G401.6 (cell line): Measurements from ENCODE around the gene MVK.

Source experiments
- FAIRE-seq: peaks from 2 replicates; lab custom pipeline; 2012; peaks lifted over from hg19 to GRCh38; lab: Jason Lieb, UNC

The MVK gene

DNA sequence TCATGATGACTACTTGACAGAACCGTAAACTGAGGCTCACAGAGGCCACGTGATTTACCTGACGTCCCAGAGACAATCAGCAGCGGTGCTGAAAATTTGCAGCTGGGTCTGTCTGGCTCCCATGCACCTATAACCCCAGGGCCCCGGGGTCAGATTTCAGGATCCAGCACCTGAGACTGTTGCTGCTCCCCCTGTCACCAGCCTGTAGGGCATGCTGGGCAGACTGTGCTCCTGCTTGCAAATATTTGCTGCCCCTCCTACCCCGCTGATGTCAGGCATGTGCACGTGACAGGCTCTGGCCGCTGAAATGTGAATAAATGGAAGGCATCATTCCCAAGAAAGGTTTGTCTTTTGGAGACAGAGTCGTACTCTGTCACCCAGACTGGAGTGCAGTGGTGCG is 6.3 kb upstream of the MVK start:
- FAIRE-seq = no peak

GRCh38 chr12:109567967-109568366 is 5.6 kb upstream of the MVK start:
- no peak for FAIRE-seq

DNA sequence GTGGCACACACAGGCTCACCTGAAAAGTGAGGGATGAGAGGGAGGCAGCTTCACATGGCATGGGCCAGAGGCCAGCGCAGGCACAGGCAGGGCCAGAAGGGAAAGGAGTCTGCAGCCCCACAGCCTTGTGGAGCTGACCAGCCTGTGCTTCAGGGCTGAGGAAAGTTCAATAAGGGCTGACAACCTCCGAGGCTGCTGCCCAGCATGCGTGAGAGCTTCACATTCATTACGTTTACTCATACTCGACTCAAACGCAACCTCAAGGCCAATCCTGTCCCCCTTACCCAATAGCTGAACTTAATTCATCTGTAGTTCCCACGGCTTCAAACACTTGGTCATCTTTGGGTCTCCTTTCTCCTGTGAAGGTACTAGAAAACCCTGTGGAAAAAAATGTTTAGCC is 5.1 kb upstream of the MVK start:
- no peak for FAIRE-seq

DNA sequence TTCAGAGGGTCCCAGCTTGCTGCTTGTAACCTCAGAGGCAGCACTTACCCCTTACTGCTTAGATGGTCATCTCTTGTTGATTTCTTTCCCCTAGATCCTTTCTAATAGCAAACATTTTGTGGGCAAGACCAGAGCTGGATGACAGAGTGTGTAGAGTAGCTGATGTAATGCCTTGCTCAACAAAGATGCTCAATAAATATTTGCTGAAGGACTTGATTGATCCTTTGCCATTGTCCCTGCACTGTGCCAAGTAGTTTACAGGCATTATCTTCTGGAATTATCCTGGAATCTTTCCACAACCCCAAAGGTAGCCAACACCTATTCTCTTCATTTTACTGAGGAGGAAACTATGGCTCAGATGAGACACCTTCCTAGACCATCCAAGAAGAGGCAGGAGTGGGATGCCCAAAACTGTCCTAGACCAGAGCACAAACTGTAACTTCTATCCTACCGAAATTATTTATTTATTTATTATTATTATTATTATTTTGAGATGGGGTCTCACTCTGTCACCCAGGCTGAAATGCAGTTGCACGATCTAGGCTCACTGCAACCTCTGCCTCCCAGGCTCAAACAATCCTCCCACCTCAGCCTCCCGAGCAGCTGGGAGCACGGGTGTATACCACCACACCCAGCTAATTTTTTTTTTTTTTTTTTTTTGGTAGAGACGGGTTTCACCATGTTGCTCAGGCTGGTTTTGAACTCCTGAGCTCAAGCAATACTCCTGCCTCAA is 1.7 kb upstream of the MVK start:
- FAIRE-seq = no peak

- FAIRE-seq = no peak
These were observed 1.1 kb upstream of the MVK start for GRCh38 chr12:109572506-109572845.

- no peak for FAIRE-seq
These were observed 285 bp downstream of the MVK start for GRCh38 chr12:109573914-109574244.

DNA sequence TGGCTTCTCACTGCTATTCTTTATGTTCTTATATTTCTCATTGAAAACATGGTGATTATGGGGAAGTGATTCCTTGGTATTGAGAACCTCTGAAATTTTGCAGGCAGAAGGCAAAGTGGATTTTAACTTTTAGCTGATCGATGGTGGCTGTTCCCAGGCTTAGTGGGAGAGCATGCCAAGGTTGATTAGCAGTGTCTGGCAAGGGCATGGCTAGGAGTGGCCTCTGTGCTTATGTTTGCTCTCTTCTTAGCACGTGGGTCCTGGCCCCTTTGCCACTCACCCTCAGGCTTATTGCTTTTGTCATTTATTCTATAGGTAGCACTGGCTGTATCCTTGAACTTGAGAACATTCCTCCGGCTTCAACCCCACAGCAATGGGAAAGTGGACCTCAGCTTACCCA is 2.1 kb downstream of the MVK start:
- no peak for FAIRE-seq

DNA sequence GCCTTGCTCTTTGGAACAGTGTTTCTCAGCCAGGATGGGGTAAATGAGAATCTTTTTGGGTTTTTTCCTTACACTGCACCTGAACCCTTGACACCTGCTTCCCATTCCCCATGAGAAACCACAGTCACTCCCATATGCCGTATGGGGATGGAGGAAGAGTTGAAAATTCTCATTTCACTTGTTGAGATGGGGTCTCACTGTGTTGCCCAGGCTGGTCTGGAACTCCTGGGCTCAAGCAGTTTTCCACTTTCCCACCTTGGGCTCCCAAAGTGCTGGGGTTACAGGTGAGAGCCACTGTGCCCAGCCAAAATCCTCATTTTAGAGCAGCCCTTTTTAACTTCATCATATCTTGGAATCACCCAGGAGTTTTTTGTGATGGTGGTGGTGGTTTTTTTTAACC is 3.7 kb downstream of the MVK start:
- no peak for FAIRE-seq

- no peak for FAIRE-seq
These were observed 4.8 kb downstream of the MVK start for GRCh38 chr12:109578330-109578927.

DNA sequence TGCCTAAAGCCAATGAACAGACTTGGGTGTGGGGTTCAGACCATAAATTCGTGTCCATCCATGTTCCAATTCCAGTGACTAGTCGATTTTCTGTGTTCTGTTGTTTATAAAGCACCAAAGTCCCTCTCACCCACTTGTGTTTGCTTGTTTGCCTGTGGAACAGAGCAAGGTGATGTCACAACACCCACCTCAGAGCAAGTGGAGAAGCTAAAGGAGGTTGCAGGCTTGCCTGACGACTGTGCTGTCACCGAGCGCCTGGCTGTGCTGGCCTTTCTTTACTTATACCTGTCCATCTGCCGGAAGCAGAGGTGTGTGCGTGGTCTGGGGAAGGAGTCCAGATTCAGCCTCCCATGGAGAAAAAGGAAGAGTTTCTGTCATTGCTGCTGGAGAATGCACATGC is 6.0 kb downstream of the MVK start:
- no peak for FAIRE-seq

- no peak for FAIRE-seq
These were observed 6.7 kb downstream of the MVK start for GRCh38 chr12:109580272-109580671.

GRCh38 chr12:109580684-109581333 is 7.2 kb downstream of the MVK start:
- FAIRE-seq = no peak

- FAIRE-seq = no peak
These were observed 7.7 kb downstream of the MVK start for GRCh38 chr12:109581334-109581691.

DNA sequence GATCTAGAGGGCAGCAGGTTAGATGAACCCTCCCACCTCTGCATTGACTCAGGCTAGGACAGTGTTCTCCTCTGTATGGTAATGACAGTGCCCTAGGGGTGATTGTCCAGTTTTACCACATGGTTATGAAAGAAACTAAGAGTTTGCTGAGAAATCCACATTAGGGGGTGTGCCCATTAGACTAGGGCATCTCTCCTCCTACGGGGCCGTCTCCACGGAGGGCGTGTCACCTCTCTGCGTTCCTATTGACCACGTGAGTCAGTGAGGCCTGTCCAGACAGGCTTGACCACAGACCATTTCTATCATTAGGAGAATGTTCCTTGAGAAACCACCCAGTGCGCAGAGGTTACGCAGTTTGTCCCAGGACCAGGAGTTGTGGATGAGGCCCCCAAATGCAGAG is 8.3 kb downstream of the MVK start:
- FAIRE-seq = no peak

- FAIRE-seq = no peak
These were observed 9.0 kb downstream of the MVK start for GRCh38 chr12:109582636-109583035.

- no peak for FAIRE-seq
These were observed 10.1 kb downstream of the MVK start for GRCh38 chr12:109583733-109584132.

DNA sequence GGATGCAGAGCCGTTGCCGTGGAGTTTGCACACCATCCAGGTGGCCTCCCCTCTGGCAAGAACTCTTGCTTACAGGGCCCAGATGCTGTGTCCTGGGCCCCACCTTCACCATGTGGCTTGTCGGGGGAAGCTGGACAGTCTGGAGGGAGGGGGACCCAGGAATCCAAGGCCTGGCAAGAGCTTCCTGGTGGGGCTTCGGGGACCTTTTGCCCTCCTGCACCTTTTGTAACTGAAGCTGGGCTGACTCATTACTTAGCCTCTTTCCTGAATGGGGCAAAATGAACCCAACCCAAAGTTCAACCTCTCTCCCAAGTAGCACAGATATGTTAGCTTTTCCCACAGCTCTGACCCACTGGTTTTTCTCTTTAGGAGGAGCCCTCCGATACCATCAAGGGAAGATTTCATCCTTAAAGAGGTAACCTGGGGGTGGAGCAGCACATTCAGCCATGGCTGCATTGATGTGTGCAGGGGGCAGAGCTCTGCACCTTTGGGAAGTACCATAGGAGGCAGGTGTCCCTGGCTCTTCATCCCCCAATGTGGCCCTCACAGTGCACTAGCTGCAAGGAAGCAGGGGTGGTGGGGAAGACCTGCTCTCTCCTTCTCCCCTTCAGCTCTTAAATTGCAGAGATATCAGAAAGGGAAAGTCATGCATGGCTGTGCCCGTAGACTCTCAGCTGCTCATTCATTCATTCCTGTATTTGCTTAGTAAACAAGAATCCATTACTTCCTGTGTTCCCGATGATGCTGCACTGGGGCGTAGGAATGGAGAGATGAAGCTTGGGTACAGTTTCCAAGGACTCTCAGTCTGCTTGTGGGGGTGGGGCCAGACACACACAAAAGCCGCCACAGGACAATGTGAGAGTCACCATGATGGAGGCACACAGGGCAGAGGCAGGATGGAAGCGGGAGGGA is 13.0 kb downstream of the MVK start:
- no peak for FAIRE-seq

GRCh38 chr12:109587921-109588320 is 14.3 kb downstream of the MVK start:
- FAIRE-seq = no peak

DNA sequence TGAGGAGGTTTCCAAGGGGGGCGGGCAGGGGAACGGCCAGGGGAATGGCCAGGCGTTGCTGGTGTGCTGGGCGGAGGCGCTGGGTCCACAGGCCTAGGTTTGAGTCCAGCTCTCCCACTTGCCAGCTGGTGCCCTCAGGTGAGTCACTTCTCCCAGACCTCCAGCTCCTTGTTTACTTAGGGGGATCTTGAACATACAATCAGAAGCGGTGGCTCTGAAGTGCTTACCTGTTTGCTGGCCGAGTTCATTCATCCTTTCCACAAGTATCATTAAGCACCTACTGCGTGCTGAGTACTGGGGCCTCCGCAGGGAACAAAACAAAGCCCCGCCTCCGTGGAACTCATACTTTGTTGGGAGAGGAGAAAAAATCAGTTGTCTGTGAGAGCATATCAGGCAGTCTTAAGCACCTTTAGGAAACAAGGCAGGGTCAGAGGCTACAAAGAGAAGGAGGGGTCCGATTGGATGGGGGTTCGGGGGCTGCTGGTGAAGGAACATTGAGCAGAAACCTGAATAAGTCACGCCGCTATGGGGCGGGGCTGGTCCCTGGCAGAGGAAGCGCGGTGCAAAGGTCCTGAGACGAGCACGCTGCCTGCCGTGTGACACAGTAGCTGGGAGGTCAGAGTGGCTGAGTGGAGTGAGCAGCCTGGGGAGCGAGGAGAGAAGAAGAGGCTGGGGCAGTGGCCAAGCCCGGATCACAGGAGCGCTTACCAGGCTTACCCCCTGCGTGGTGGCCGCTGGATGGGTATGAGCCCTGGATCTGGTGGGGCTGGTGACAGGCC is 15.1 kb downstream of the MVK start:
- FAIRE-seq = no peak

GRCh38 chr12:109589240-109589590 is 15.6 kb downstream of the MVK start:
- no peak for FAIRE-seq

GRCh38 chr12:109589691-109590245 is 16.2 kb downstream of the MVK start:
- no peak for FAIRE-seq

- FAIRE-seq = no peak
These were observed 17.0 kb downstream of the MVK start for GRCh38 chr12:109590566-109590965.
